RWPE2 (cell line): ENCODE data around the gene SNX15.

ENCODE experiments used
- ATAC-seq: fragments of 200-7000 bp; cut with Tn5 transposase; 3 replicates; pipeline ENCODE4 v1.9.1; 2021; ENCODE audit warnings: low read depth
- DNase-seq: peaks from one replicate; pipeline ENCODE4 v3.0.0-alpha.2; 2020; ENCODE audit warnings: low spot score
- H3K27ac ChIP-seq: fragments of 450-650 bp; 2 replicates; pipeline ENCODE4 v1.5.1; 2017; ENCODE audit warnings: mild to moderate bottlenecking; ENCODE audit not compliant: poor library complexity, severe bottlenecking
- H3K27me3 ChIP-seq: fragments of 250-450 bp; sonication (Bioruptor Pico); 2 replicates; pipeline ENCODE4 v1.5.1; 2021; ENCODE audit warnings: mild to moderate bottlenecking, moderate library complexity; ENCODE audit not compliant: insufficient read depth, poor library complexity, severe bottlenecking
- H3K36me3 ChIP-seq: fragments of 250-450 bp; sonication (Bioruptor Pico); 2 replicates; pipeline ENCODE4 v1.5.1; 2020; ENCODE audit warnings: low read depth, mild to moderate bottlenecking, moderate library complexity
- H3K4me1 ChIP-seq: fragments of 250-450 bp; sonication (Bioruptor Pico); 2 replicates; pipeline ENCODE4 v1.5.1; 2021; ENCODE audit warnings: mild to moderate bottlenecking, moderate library complexity; ENCODE audit not compliant: insufficient read depth, poor library complexity, severe bottlenecking
- H3K4me3 ChIP-seq: fragments of 250-450 bp; sonication (Bioruptor Pico); 2 replicates; pipeline ENCODE4 v1.5.1; 2021; ENCODE audit warnings: mild to moderate bottlenecking, moderate library complexity; ENCODE audit not compliant: severe bottlenecking
- H3K9me3 ChIP-seq: fragments of 250-450 bp; sonication (Bioruptor Pico); 2 replicates; pipeline ENCODE4 v1.5.1; 2021; ENCODE audit warnings: mild to moderate bottlenecking, moderate library complexity; ENCODE audit not compliant: severe bottlenecking
- CTCF ChIP-seq: fragments of 450-650 bp; IDR thresholded peaks from one replicate; pipeline ENCODE4 v1.5.1; 2017; ENCODE audit warnings: mild to moderate bottlenecking, moderate library complexity; ENCODE audit not compliant: poor library complexity, severe bottlenecking

The SNX15 gene

DNA sequence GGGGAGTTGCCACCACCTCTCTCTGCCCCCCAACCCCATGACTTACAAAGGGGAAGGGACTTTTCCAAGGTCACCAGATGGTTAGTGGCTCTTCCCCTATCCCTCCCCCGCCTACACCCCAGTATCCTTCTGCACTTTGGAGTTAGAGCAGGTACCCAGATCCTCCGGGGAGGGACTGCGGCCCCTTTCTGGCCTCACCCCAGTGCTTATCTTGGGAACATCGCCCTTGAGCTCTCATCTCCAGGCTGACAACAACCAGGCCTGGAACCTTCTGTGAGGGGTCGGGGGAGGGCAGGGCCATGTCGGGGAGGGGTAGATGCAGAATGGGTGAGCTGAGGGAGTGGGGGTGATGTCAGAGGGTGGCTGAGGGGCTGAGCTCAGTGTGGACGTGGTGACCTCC is 38.6 kb downstream of the SNX15 start:
- no peak for ATAC-seq
- Histone ChIP-seq H3K36me3 (no peaks in the 10 kb centered on the region), H3K4me3 (no peak overlapping the region), H3K27me3 (no peaks in the 10 kb centered on the region), H3K4me1 (no peaks in the 10 kb centered on the region), H3K27ac (no peak overlapping the region), H3K9me3 (no peaks in the 10 kb centered on the region)
- DNase-seq = no peak
- TF ChIP-seq CTCF = no peak

DNA sequence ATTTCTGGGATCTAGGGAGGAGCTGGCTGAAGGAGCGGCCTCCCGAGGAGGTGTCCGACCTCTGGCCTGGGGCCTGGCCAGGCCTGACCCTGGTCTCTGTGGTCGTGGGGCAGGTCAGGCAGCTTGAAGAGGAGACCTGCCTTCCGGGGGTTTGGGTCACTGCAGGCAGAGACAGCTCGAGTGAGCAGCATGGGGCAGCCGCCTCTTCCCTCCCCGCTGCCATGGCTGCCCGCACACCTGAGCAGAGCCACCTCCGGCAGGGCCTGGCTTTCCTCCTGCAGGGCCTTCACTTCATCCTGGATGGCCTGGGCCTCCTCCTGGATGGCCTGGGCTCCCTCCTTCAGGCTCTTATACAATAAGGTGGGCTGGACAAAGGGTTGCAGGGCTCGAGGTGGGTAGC is 39.1 kb downstream of the SNX15 start:
- DNase-seq = no peak
- H3K27ac ChIP-seq = no peak overlapping the region
- ATAC-seq = no peak
- H3K4me3 ChIP-seq = no peak overlapping the region
- H3K36me3 ChIP-seq = no peaks in the 10 kb centered on the region
- no peaks in the 10 kb centered on the region for H3K27me3 ChIP-seq
- no peaks in the 10 kb centered on the region for H3K9me3 ChIP-seq
- H3K4me1 ChIP-seq = no peaks in the 10 kb centered on the region
- no peak for TF ChIP-seq CTCF

GRCh38 chr11:65066805-65067291 is 39.6 kb downstream of the SNX15 start:
- TF ChIP-seq CTCF = no peak
- H3K4me1 ChIP-seq = no peaks in the 10 kb centered on the region
- H3K27ac ChIP-seq = no peak overlapping the region
- H3K9me3 ChIP-seq = no peaks in the 10 kb centered on the region
- H3K36me3 ChIP-seq = no peaks in the 10 kb centered on the region
- H3K27me3 ChIP-seq = no peaks in the 10 kb centered on the region
- DNase-seq (no peak), ATAC-seq (no peak)
- no peak overlapping the region for H3K4me3 ChIP-seq

- no peak for TF ChIP-seq CTCF
- H3K9me3 ChIP-seq = no peaks in the 10 kb centered on the region
- no peak overlapping the region for H3K27ac ChIP-seq
- no peaks in the 10 kb centered on the region for H3K27me3 ChIP-seq
- ATAC-seq (no peak), DNase-seq (no peak)
- no peaks in the 10 kb centered on the region for H3K4me1 ChIP-seq
- H3K36me3 ChIP-seq = no peaks in the 10 kb centered on the region
- H3K4me3 ChIP-seq = no peak overlapping the region
Measured at GRCh38 chr11:65067446-65067845, 40.2 kb downstream of the SNX15 start.

DNA sequence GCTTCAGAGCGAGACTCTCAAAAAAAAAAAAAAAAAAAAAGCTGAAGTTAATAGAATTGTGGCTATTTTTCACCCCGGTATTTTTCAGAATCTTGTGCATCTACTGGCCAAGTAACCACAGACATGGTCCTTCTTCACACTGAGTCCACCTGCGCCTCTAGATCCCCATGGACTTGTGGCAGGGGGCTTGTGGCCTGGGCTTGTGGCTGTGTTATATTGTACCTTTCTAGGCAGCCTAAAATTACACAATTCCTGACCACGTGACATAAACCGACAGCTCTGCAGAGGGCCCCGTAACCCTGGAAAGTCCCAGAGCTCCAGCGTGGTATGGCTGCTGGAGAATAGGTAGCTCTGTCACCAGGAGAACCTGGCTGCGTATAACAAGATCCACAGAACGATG is 42.0 kb downstream of the SNX15 start:
- H3K4me3 ChIP-seq = no peak overlapping the region
- no peaks in the 10 kb centered on the region for H3K27me3 ChIP-seq
- ATAC-seq (no peak), DNase-seq (no peak)
- no peaks in the 10 kb centered on the region for H3K4me1 ChIP-seq
- no peak overlapping the region for H3K27ac ChIP-seq
- H3K9me3 ChIP-seq = no peaks in the 10 kb centered on the region
- TF ChIP-seq CTCF = no peak
- no peaks in the 10 kb centered on the region for H3K36me3 ChIP-seq
